B cell (primary cell): Measurements from ENCODE around the gene PPP2R2D. TPM values are rescaled to one million over a fixed set of nuclear protein-coding genes. Genes with fewer than 3 reads are reported as not detected.

Source experiments
- ATAC-seq: fragments of 200-7000 bp; cut with Tn5 transposase; one replicate; pipeline ENCODE4 v1.10.0; 2021; ENCODE audit warnings: low read depth, mild to moderate bottlenecking, moderate number of reproducible peaks, moderate library complexity
- CTCF ChIA-PET: fragments of 350-600 bp; sonication (Branson Sonifier 250); formaldehyde crosslinking; loops from one replicate; lab custom pipeline; 2021; ENCODE audit warnings: antibody characterized with exemption, inconsistent platforms; lab: Charles Lee
- POLR2A ChIA-PET: fragments of 350-600 bp; sonication (Branson Sonifier 250); formaldehyde crosslinking; loops from one replicate; lab custom pipeline; 2021; ENCODE audit warnings: antibody characterized with exemption; lab: Charles Lee
- DNase-seq: peaks from one replicate; pipeline ENCODE4 v3.0.0; 2013
- H2AFZ ChIP-seq: 2 replicates; pipeline ENCODE4 v1.6.1; 2012; ENCODE audit warnings: mild to moderate bottlenecking, low read depth, low read length; ENCODE audit not compliant: insufficient read depth, poor library complexity, severe bottlenecking
- H3K27ac ChIP-seq, 2 donors: 1 replicate in 1 of 2; 2 replicates in 1 of 2; pipeline ENCODE4 v1.5.1; 2012 to 2013; ENCODE audit warnings: low read length in 2 of 2, mild to moderate bottlenecking in 2 of 2, moderate library complexity in 1 of 2
- H3K27me3 ChIP-seq, 4 experiments: fragments of 200-600 bp in 1 of 4; sonication (generic) in 1 of 4; replicated peaks in 1 of 4; 1 replicate in 2 of 4; 2 replicates in 2 of 4; pipeline versions ENCODE4 v1.6.1 to v1.7.0; 2013 to 2016; ENCODE audit warnings: low read length in 3 of 4, mild to moderate bottlenecking in 2 of 4, mixed read lengths in 1 of 4, moderate library complexity in 1 of 4; ENCODE audit not compliant: insufficient read depth in 4 of 4, control insufficient read depth in 3 of 4; ENCODE audit errors: control extremely low read depth in 1 of 4
- H3K36me3 ChIP-seq, 2 experiments: replicated peaks in 1 of 2; 1 replicate in 1 of 2; 2 replicates in 1 of 2; pipeline versions ENCODE4 v1.6.1 to v1.7.1; 2013; ENCODE audit warnings: low read length in 1 of 2; ENCODE audit not compliant: insufficient read depth in 2 of 2, control insufficient read depth in 1 of 2; ENCODE audit errors: control extremely low read depth in 1 of 2, extremely low read depth in 1 of 2
- H3K4me1 ChIP-seq, 2 donors: fragments of 200-600 bp in 1 of 2; sonication (generic) in 1 of 2; 1 replicate in 1 of 2; 2 replicates in 1 of 2; pipeline versions ENCODE4 v1.5.1 to v1.6.1; 2013 to 2017; ENCODE audit warnings: low read length in 2 of 2; ENCODE audit not compliant: control insufficient read depth in 2 of 2, insufficient read depth in 2 of 2
- H3K4me2 ChIP-seq: replicated peaks from 2 replicates; pipeline ENCODE3; 2012; ENCODE audit warnings: mild to moderate bottlenecking, low read depth, low read length; ENCODE audit not compliant: poor library complexity, severe bottlenecking
- H3K4me3 ChIP-seq, 5 experiments: fragments of 200-600 bp in 1 of 5; sonication (generic) in 1 of 5; 1 replicate in 3 of 5; 2 replicates in 2 of 5; pipeline versions ENCODE4 v1.5.1 to v1.7.0; 2011 to 2016; ENCODE audit warnings: low read length in 4 of 5, mild to moderate bottlenecking in 4 of 5, low read depth in 2 of 5, control low read depth in 1 of 5, moderate library complexity in 1 of 5; ENCODE audit not compliant: insufficient read depth in 1 of 5; ENCODE audit errors: control extremely low read depth in 1 of 5, extremely low read depth in 1 of 5
- H3K79me2 ChIP-seq: fragments of 200-600 bp; sonication (generic); one replicate; pipeline ENCODE4 v1.6.0; 2016; ENCODE audit warnings: low read length; ENCODE audit not compliant: control insufficient read depth, insufficient read depth
- H3K9ac ChIP-seq: fragments of 200-600 bp; sonication (generic); 2 replicates; pipeline ENCODE4 v1.6.1; 2017; ENCODE audit warnings: mild to moderate bottlenecking, low read length, moderate library complexity
- H3K9me3 ChIP-seq, 3 donors: one replicate each; pipeline versions ENCODE4 v1.6.1 to v1.7.1; 2013; ENCODE audit warnings: low read length in 2 of 3; ENCODE audit not compliant: control insufficient read depth in 2 of 3, insufficient read depth in 1 of 3; ENCODE audit errors: control extremely low read depth in 1 of 3
- H4K20me1 ChIP-seq: 2 replicates; pipeline ENCODE4 v1.6.0; 2012; ENCODE audit warnings: mild to moderate bottlenecking, low read length; ENCODE audit not compliant: insufficient read depth, control insufficient read depth, poor library complexity, severe bottlenecking
- H3K27ac Mint-ChIP-seq: one replicate; pipeline ENCODE4 v1.8.0; 2021; ENCODE audit warnings: mixed read lengths
- H3K27me3 Mint-ChIP-seq: one replicate; pipeline ENCODE4 v1.8.0; 2021; ENCODE audit warnings: mixed read lengths
- H3K4me1 Mint-ChIP-seq: one replicate; pipeline ENCODE4 v1.8.0; 2021; ENCODE audit warnings: mixed read lengths
- H3K4me3 Mint-ChIP-seq: one replicate; pipeline ENCODE4 v1.8.0; 2021; ENCODE audit warnings: mixed read lengths
- H3K9me3 Mint-ChIP-seq: one replicate; pipeline ENCODE4 v1.8.0; 2022; ENCODE audit warnings: mixed read lengths; ENCODE audit not compliant: insufficient read depth
- EZH2 ChIP-seq: IDR thresholded peaks from 2 replicates; pipeline ENCODE4 v1.6.1; 2012; ENCODE audit warnings: borderline replicate concordance, low read depth, mild to moderate bottlenecking, moderate library complexity, low read length; ENCODE audit not compliant: insufficient read depth, poor library complexity, severe bottlenecking
- WGBS: methylation state at CpG from one replicate; pipeline ENCODE4 v1.1.5; 2013; ENCODE audit warnings: missing lambda C conversion rate; ENCODE audit not compliant: insufficient coverage; 5-methylcytosine and 5-hydroxymethylcytosine counted together
- intact Hi-C: fragments of 100-400 bp; cut with micrococcal nuclease; formaldehyde crosslinking; loops from one replicate; pipeline ENCODE4 v1.10.0; 2022
- polyA plus RNA-seq: library from polyadenylated mRNA; depleted of rRNA; stranded (reverse); fragments of >200 nt; gene quantifications from 2 replicates; pipeline ENCODE4 v1.2.3, GENCODE V29; 2012
- total RNA-seq, 2 donors: library from RNA; stranded (reverse); fragments of 120-200 nt in 1 of 2; gene quantifications; 1 replicate in 1 of 2; 2 replicates in 1 of 2; pipeline versions ENCODE4 v1.2.3 to v1.2.4, GENCODE V29; 2013 to 2022
- TF ChIP-seq, protein P1 (sequence below): fragments of 200-600 bp; IDR thresholded peaks from one replicate; pipeline ENCODE4 v1.8.0; 2022; ENCODE audit warnings: antibody characterized with exemption, mild to moderate bottlenecking

Gene PPP2R2D
- total and polyA plus RNA-seq, 2 donors (not counting 1 experiment from before 2014, with no cell fraction given) = 25.8 to 45.6 TPM

DNA sequence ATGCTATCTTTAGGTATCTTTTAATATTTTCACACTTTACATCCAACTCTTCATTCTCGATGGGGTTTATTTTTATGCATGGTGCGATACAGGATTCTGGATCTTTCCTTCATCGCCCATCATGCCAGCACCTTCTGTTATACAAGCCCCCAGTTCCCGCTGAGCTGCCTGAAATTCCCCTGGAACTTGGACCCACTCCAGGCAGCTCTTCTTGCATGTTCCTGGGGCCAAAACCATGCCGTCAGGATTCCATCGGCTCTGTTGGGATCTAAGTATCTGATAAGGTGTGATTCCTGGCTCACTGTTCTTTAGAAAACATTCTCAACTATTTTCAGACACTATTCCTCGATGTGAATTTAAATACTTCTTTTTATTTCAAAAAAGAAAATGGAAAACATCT, 40.5 kb upstream of the PPP2R2D start:
- H3K9me3 ChIP-seq = no peaks in the 10 kb centered on the region
- Mint-ChIP-seq H3K4me1 (no peaks in the 10 kb centered on the region), H3K9me3 (no peaks in the 10 kb centered on the region), H3K27me3 (peaks cover 17% of the 10 kb centered on the region), H3K4me3 (no peak overlapping the region), H3K27ac (no peak overlapping the region)
- TF ChIP-seq EZH2 = no peak
- TF ChIP-seq, protein P1, sequence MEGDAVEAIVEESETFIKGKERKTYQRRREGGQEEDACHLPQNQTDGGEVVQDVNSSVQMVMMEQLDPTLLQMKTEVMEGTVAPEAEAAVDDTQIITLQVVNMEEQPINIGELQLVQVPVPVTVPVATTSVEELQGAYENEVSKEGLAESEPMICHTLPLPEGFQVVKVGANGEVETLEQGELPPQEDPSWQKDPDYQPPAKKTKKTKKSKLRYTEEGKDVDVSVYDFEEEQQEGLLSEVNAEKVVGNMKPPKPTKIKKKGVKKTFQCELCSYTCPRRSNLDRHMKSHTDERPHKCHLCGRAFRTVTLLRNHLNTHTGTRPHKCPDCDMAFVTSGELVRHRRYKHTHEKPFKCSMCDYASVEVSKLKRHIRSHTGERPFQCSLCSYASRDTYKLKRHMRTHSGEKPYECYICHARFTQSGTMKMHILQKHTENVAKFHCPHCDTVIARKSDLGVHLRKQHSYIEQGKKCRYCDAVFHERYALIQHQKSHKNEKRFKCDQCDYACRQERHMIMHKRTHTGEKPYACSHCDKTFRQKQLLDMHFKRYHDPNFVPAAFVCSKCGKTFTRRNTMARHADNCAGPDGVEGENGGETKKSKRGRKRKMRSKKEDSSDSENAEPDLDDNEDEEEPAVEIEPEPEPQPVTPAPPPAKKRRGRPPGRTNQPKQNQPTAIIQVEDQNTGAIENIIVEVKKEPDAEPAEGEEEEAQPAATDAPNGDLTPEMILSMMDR = no peak
- no peaks in the 10 kb centered on the region for H4K20me1 ChIP-seq
- H3K4me1 ChIP-seq = no peaks in the 10 kb centered on the region
- H3K4me3 ChIP-seq = no peak overlapping the region
- no peak overlapping the region for H2AFZ ChIP-seq
- intact Hi-C loops = no loop called here
- no peak overlapping the region for H3K9ac ChIP-seq
- H3K4me2 ChIP-seq = no peak overlapping the region
- POLR2A ChIA-PET = no interaction called here
- no peaks in the 10 kb centered on the region for H3K36me3 ChIP-seq
- H3K79me2 ChIP-seq = no peaks in the 10 kb centered on the region
- 100% methylated on average over 1 of the region's 7 CpGs for WGBS
- H3K27ac ChIP-seq = no peak overlapping the region
- DNase-seq = no peak
- CTCF ChIA-PET = interaction anchor here (2.2 kb wide), 1 partner anchor 15 kb away, joined by 5 read pairs; no protein-coding TSS in a partner anchor
- ATAC-seq = no peak
- peaks cover 0 to 4% (median 0%) of the 10 kb centered on the region in 4 experiments for H3K27me3 ChIP-seq

DNA sequence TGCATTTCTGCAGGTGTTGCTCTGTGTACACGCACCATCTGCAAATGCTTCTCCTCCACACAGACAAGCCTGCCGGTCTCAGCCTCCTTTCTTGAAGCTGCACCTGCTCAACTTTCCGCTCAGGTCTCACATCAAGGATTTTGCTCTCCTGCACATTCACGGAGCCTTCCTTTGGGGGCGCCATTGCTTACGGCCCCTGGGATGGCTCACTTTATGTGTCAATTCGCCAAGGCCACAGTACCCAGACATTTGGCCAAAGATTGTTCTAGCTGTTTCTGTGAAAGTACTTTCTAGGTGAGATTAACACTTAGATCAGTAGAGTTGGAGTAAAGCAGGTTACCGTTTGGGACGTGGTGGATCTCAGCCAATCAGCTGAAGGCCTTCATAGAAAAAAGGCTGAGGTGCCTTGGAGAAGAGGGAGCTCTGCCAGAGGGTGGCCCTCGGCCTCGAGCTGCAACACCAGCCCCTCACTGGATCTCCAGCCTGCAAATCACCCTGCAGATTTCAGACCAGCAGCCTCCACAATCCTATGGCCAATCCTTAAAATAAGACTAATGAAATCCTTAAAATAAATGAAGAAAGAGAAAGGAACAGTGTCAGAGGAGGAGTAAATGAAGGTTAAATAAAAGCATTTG, 39.9 kb upstream of the PPP2R2D start:
- Histone ChIP-seq H3K27ac (no peak overlapping the region), H3K36me3 (no peaks in the 10 kb centered on the region), H4K20me1 (no peaks in the 10 kb centered on the region), H3K27me3 (peaks cover 0 to 4% (median 0%) of the 10 kb centered on the region in 4 experiments), H3K4me3 (no peak overlapping the region), H3K79me2 (no peaks in the 10 kb centered on the region), H3K9me3 (no peaks in the 10 kb centered on the region), H3K4me1 (no peaks in the 10 kb centered on the region), H3K9ac (no peak overlapping the region), H3K4me2 (no peak overlapping the region), H2AFZ (no peak overlapping the region)
- Mint-ChIP-seq H3K4me3 (no peak overlapping the region), H3K9me3 (no peaks in the 10 kb centered on the region), H3K27me3 (peaks cover 17% of the 10 kb centered on the region), H3K27ac (no peak overlapping the region), H3K4me1 (no peaks in the 10 kb centered on the region)
- CTCF ChIA-PET = interaction anchor here (2.2 kb wide), 1 partner anchor 14 kb away, joined by 5 read pairs; no protein-coding TSS in a partner anchor
- intact Hi-C loops = no loop called here
- no peak for TF ChIP-seq EZH2
- TF ChIP-seq, protein P1 = no peak
- no peak for ATAC-seq
- WGBS = 53% methylated on average over 9 of the region's 11 CpGs
- POLR2A ChIA-PET = no interaction called here
- no peak for DNase-seq
